SK-N-MC (cell line): ENCODE measurements around the gene BTBD16.

Experiments used
- DNase-seq: peaks from one replicate; pipeline ENCODE4 v3.0.0-alpha.2; 2011; ENCODE audit warnings: low read depth, low spot score
- H3K27ac ChIP-seq: fragments of 200-600 bp; sonication (generic); 2 replicates; pipeline ENCODE4 v1.5.1; 2016; ENCODE audit warnings: mixed run types
- H3K36me3 ChIP-seq: fragments of 200-600 bp; sonication (generic); 2 replicates; pipeline ENCODE4 v1.6.1; 2017; ENCODE audit warnings: antibody characterized with exemption, low read length, mixed read lengths; ENCODE audit not compliant: insufficient read depth
- H3K4me3 ChIP-seq: fragments of 200-600 bp; sonication (generic); 2 replicates; pipeline ENCODE4 v1.5.1; 2016
- H3K9ac ChIP-seq: fragments of 200-600 bp; sonication (generic); 2 replicates; pipeline ENCODE4 v1.8.0; 2017; ENCODE audit warnings: mixed run types, mixed read lengths; ENCODE audit not compliant: insufficient read length
- H3K9me3 ChIP-seq: fragments of 200-600 bp; sonication (generic); 2 replicates; pipeline ENCODE4 v1.6.1; 2017; ENCODE audit warnings: low read depth, mild to moderate bottlenecking, antibody characterized with exemption, low read length, moderate library complexity, mixed read lengths
- EZH2 ChIP-seq: fragments of 200-600 bp; sonication (generic); IDR thresholded peaks from one replicate; pipeline ENCODE4 v1.6.1; 2017; ENCODE audit warnings: antibody characterized with exemption
- FOXP2 ChIP-seq: optimal IDR thresholded peaks from 2 replicates; pipeline ENCODE3; 2011; ENCODE audit warnings: mild to moderate bottlenecking, moderate library complexity; ENCODE audit not compliant: insufficient read depth; ENCODE audit errors: extremely low read length, control extremely low read depth
- POLR2AphosphoS5 ChIP-seq: IDR thresholded peaks from 2 replicates; pipeline ENCODE4 v1.6.1; 2012; ENCODE audit warnings: mild to moderate bottlenecking, low read depth, low read length, borderline replicate concordance

Gene BTBD16

GRCh38 chr10:122293961-122294380 lies 22.9 kb downstream of the BTBD16 start:
- H3K9me3 ChIP-seq, result no peaks in the 10 kb centered on the region
- H3K36me3 ChIP-seq, result no peaks in the 10 kb centered on the region
- H3K9ac ChIP-seq, result no peak overlapping the region
- no peak for DNase-seq
- H3K4me3 ChIP-seq, result no peak overlapping the region
- TF ChIP-seq EZH2 (no peak), FOXP2 (no peak), POLR2AphosphoS5 (no peak)
- no peak overlapping the region for H3K27ac ChIP-seq

- no peak for DNase-seq
- H3K9ac ChIP-seq, result no peak overlapping the region
- no peaks in the 10 kb centered on the region for H3K9me3 ChIP-seq
- TF ChIP-seq POLR2AphosphoS5 (no peak), EZH2 (no peak), FOXP2 (no peak)
- no peaks in the 10 kb centered on the region for H3K36me3 ChIP-seq
- H3K27ac ChIP-seq, result no peak overlapping the region
- no peak overlapping the region for H3K4me3 ChIP-seq
Observed at GRCh38 chr10:122294511-122295450, 23.7 kb downstream of the BTBD16 start.

- H3K9ac ChIP-seq, result no peak overlapping the region
Observed at GRCh38 chr10:122295451-122295809, 24.3 kb downstream of the BTBD16 start.

GRCh38 chr10:122296363-122297120 lies 25.4 kb downstream of the BTBD16 start:
- Histone ChIP-seq H3K27ac (no peak overlapping the region), H3K4me3 (no peak overlapping the region), H3K9ac (no peak overlapping the region), H3K9me3 (no peaks in the 10 kb centered on the region), H3K36me3 (no peaks in the 10 kb centered on the region)
- TF ChIP-seq POLR2AphosphoS5, result no peak
- DNase-seq, result no peak

More at GRCh38 chr10:122295451-122295809, 24.3 kb downstream of the BTBD16 start:
- DNase-seq, result no peak
- TF ChIP-seq POLR2AphosphoS5, result no peak
- no peak for TF ChIP-seq EZH2
- TF ChIP-seq FOXP2, result no peak
- H3K4me3 ChIP-seq, result no peak overlapping the region
- H3K9me3 ChIP-seq, result no peaks in the 10 kb centered on the region
- no peak overlapping the region for H3K27ac ChIP-seq
- no peaks in the 10 kb centered on the region for H3K36me3 ChIP-seq

- Histone ChIP-seq H3K9me3 (no peaks in the 10 kb centered on the region), H3K9ac (no peak overlapping the region), H3K27ac (no peak overlapping the region), H3K4me3 (no peak overlapping the region), H3K36me3 (no peaks in the 10 kb centered on the region)
- DNase-seq, result no peak
- no peak for TF ChIP-seq POLR2AphosphoS5
- TF ChIP-seq FOXP2, result no peak
- TF ChIP-seq EZH2, result no peak
Observed at GRCh38 chr10:122297583-122297982, 26.5 kb downstream of the BTBD16 start.

GRCh38 chr10:122298206-122298597 lies 27.1 kb downstream of the BTBD16 start:
- Histone ChIP-seq H3K9ac (no peak overlapping the region), H3K36me3 (no peaks in the 10 kb centered on the region), H3K27ac (no peak overlapping the region), H3K9me3 (no peaks in the 10 kb centered on the region), H3K4me3 (no peak overlapping the region)
- TF ChIP-seq EZH2 (no peak), POLR2AphosphoS5 (no peak), FOXP2 (no peak)
- DNase-seq, result no peak

GRCh38 chr10:122298598-122299301 lies 27.7 kb downstream of the BTBD16 start:
- Histone ChIP-seq H3K4me3 (no peak overlapping the region), H3K9ac (no peak overlapping the region), H3K27ac (no peak overlapping the region), H3K9me3 (no peaks in the 10 kb centered on the region), H3K36me3 (no peaks in the 10 kb centered on the region)
- no peak for DNase-seq
- no peak for TF ChIP-seq FOXP2
- TF ChIP-seq POLR2AphosphoS5, result no peak
- TF ChIP-seq EZH2, result no peak
